PC-3 (cell line): ENCODE data around the gene PLAAT4. TPM values are rescaled to one million over a fixed set of nuclear protein-coding genes. Genes with fewer than 3 reads are reported as not detected.

ENCODE experiments used
- ATAC-seq: fragments of 200-7000 bp; cut with Tn5 transposase; 2 replicates; pipeline ENCODE4 v1.9.1; 2020; ENCODE audit warnings: mild to moderate bottlenecking, moderate library complexity
- BruUV-seq: library from RNA; stranded (reverse); fragments of 400-500 nt; replicated peaks from 2 replicates; lab custom pipeline; 2021; lab: Mats Ljungman, UMichigan
- CTCF ChIA-PET: fragments of 300-600 bp; sonication (Branson Sonifier 250); formaldehyde crosslinking; loops from one replicate; lab custom pipeline; 2022; ENCODE audit warnings: antibody characterized with exemption; lab: Charles Lee
- POLR2A ChIA-PET: fragments of 300-600 bp; sonication (Branson Sonifier 250); formaldehyde crosslinking; loops from one replicate; lab custom pipeline; 2022; ENCODE audit warnings: antibody characterized with exemption; ENCODE audit not compliant: unreplicated experiment; lab: Charles Lee
- DNase-seq: peaks from one replicate; pipeline ENCODE4 v3.0.0-alpha.2; 2015
- H2AFZ ChIP-seq: fragments of 300-600 bp; sonication (generic); 2 replicates; pipeline ENCODE4 v1.6.0; 2016; ENCODE audit warnings: antibody characterized with exemption, low read length
- H3F3A ChIP-seq: fragments of 300-600 bp; sonication (generic); one replicate; pipeline ENCODE4 v1.6.0; 2017; ENCODE audit warnings: antibody characterized with exemption, low read length, control low read depth, mild to moderate bottlenecking; ENCODE audit not compliant: unreplicated experiment
- H3K27ac ChIP-seq: fragments of 300-600 bp; sonication (generic); 2 replicates; pipeline ENCODE4 v1.5.1; 2016; ENCODE audit warnings: mild to moderate bottlenecking, low read length
- H3K27me3 ChIP-seq: fragments of 300-600 bp; sonication (generic); 2 replicates; pipeline ENCODE4 v1.6.1; 2016; ENCODE audit warnings: low read length, mixed read lengths
- H3K36me3 ChIP-seq: fragments of 300-600 bp; sonication (generic); 2 replicates; pipeline ENCODE4 v1.6.1; 2016; ENCODE audit warnings: low read depth, mixed run types, low read length, mixed read lengths
- H3K4me1 ChIP-seq: fragments of 300-600 bp; sonication (generic); 2 replicates; pipeline ENCODE4 v1.5.1; 2016; ENCODE audit warnings: low read length; ENCODE audit not compliant: insufficient read depth
- H3K4me2 ChIP-seq: fragments of 300-600 bp; sonication (generic); 2 replicates; pipeline ENCODE4 v1.6.0; 2016; ENCODE audit warnings: low read length
- H3K4me3 ChIP-seq: fragments of 300-600 bp; sonication (generic); 2 replicates; pipeline ENCODE4 v1.5.1; 2016; ENCODE audit warnings: mild to moderate bottlenecking, low read length, mixed read lengths
- H3K79me2 ChIP-seq: fragments of 300-600 bp; sonication (generic); 2 replicates; pipeline ENCODE4 v1.6.1; 2017; ENCODE audit warnings: low read length, mixed read lengths
- H3K9ac ChIP-seq: fragments of 300-600 bp; sonication (generic); 2 replicates; pipeline ENCODE4 v1.6.0; 2016; ENCODE audit warnings: mild to moderate bottlenecking, low read length
- H3K9me2 ChIP-seq: fragments of 300-600 bp; sonication (generic); replicated peaks from 2 replicates; pipeline ENCODE4 v1.6.1; 2016; ENCODE audit warnings: mixed run types, low read length, mixed read lengths
- H3K9me3 ChIP-seq: fragments of 300-600 bp; sonication (generic); 2 replicates; pipeline ENCODE4 v1.6.1; 2016; ENCODE audit warnings: low read length, mixed read lengths
- H4K20me1 ChIP-seq: fragments of 300-600 bp; sonication (generic); 2 replicates; pipeline ENCODE4 v1.6.1; 2016; ENCODE audit warnings: low read length, mixed read lengths
- CTCF ChIP-seq: fragments of 300-600 bp; sonication (generic); conservative IDR thresholded peaks from 2 replicates; pipeline ENCODE4 v1.5.1; 2017; ENCODE audit warnings: antibody characterized with exemption, low read depth, mild to moderate bottlenecking, low read length
- EZH2 ChIP-seq: fragments of 300-600 bp; sonication (generic); IDR thresholded peaks from one replicate; pipeline ENCODE4 v1.6.1; 2017; ENCODE audit warnings: antibody characterized with exemption, mild to moderate bottlenecking, low read length; ENCODE audit not compliant: unreplicated experiment
- EZH2phosphoT487 ChIP-seq: fragments of 300-600 bp; sonication (generic); IDR thresholded peaks from 2 replicates; pipeline ENCODE4 v1.6.1; 2018; ENCODE audit warnings: mild to moderate bottlenecking, antibody characterized with exemption, low read length, borderline replicate concordance
- intact Hi-C: fragments of 100-400 bp; cut with micrococcal nuclease; formaldehyde crosslinking; loops from 2 replicates; pipeline ENCODE4 v1.9.0; 2023
- total RNA-seq: library from RNA; depleted of rRNA; stranded (reverse); fragments of >200 nt; gene quantifications from 2 replicates; pipeline ENCODE4 v1.2.3, GENCODE V29; 2014

PLAAT4 gene
- total RNA-seq, 1 experiment from 2014 or later, result 5.4 TPM

GRCh38 chr11:63502252-63502820 lies 34.3 kb upstream of the PLAAT4 start:
- no peak for ATAC-seq
- peaks cover 10% of the 10 kb centered on the region for H3K9me3 ChIP-seq

GRCh38 chr11:63503492-63503891 lies 33.1 kb upstream of the PLAAT4 start:
- DNase-seq, result no peak
- POLR2A ChIA-PET, result no interaction called here
- H3K27me3 ChIP-seq, result no peaks in the 10 kb centered on the region
- no peaks in the 10 kb centered on the region for H3K79me2 ChIP-seq
- no peak overlapping the region for H3K4me2 ChIP-seq
- H3K9me2 ChIP-seq, result no peaks in the 10 kb centered on the region
- H3K36me3 ChIP-seq, result no peaks in the 10 kb centered on the region; the same call in 1 of the 2 replicates
- no peak overlapping the region for H2AFZ ChIP-seq
- no peak overlapping the region for H3K4me3 ChIP-seq
- H3K9me3 ChIP-seq, result peaks cover 10% of the 10 kb centered on the region
- TF ChIP-seq CTCF (no peak), EZH2 (no peak), EZH2phosphoT487 (no peak)
- BruUV-seq, result no TSS peak
- H3F3A ChIP-seq, result no peaks in the 10 kb centered on the region
- H4K20me1 ChIP-seq, result no peaks in the 10 kb centered on the region
- CTCF ChIA-PET, result no interaction called here
- no peak for ATAC-seq
- no peak overlapping the region for H3K27ac ChIP-seq
- no peaks in the 10 kb centered on the region for H3K4me1 ChIP-seq
- intact Hi-C loops, result no loop called here
- no peak overlapping the region for H3K9ac ChIP-seq

More at GRCh38 chr11:63502252-63502820, 34.3 kb upstream of the PLAAT4 start:
- Histone ChIP-seq H4K20me1 (no peaks in the 10 kb centered on the region), H3K9me2 (no peaks in the 10 kb centered on the region), H3K4me1 (no peaks in the 10 kb centered on the region), H2AFZ (no peak overlapping the region), H3K4me2 (no peak overlapping the region), H3K36me3 (no peaks in the 10 kb centered on the region; the same call in 1 of the 2 replicates), H3K27me3 (no peaks in the 10 kb centered on the region), H3K9ac (no peak overlapping the region), H3K4me3 (no peak overlapping the region), H3K27ac (no peak overlapping the region), H3K79me2 (no peaks in the 10 kb centered on the region), H3F3A (no peaks in the 10 kb centered on the region)
- intact Hi-C loops, result no loop called here
- no peak for DNase-seq
- CTCF ChIA-PET, result no interaction called here
- BruUV-seq, result no TSS peak
- no peak for TF ChIP-seq EZH2
- TF ChIP-seq EZH2phosphoT487, result no peak
- TF ChIP-seq CTCF, result no peak
- POLR2A ChIA-PET, result no interaction called here

DNA sequence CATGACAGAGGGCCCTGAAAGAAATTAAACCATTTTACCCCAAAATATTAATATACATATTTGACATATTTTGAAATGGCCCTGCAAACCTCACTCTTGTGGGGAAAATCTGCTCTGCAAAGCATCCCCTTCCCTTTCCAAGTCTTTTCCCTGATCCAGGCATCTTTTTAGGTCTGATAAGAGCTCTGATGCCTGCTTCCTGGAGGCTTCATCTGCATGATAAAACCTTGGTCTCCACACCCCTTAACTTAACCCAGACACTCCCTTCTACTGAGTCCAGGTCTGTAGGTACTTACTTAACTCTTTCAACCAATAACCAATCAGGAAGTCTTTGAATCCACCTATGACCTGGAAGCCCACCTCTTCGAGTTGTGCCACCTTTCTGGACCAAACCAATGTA lies 32.6 kb upstream of the PLAAT4 start:
- intact Hi-C loops, result no loop called here

More for the DNA sequence above, 32.6 kb upstream of the PLAAT4 start:
- Histone ChIP-seq H3K9ac (no peak overlapping the region), H3K4me1 (no peaks in the 10 kb centered on the region), H3K9me2 (no peaks in the 10 kb centered on the region), H3K36me3 (no peaks in the 10 kb centered on the region; the same call in 1 of the 2 replicates), H3F3A (no peaks in the 10 kb centered on the region), H2AFZ (no peak overlapping the region), H3K9me3 (peaks cover 10% of the 10 kb centered on the region), H3K27ac (no peak overlapping the region), H3K4me3 (no peak overlapping the region), H3K27me3 (no peaks in the 10 kb centered on the region), H3K4me2 (no peak overlapping the region), H4K20me1 (no peaks in the 10 kb centered on the region), H3K79me2 (no peaks in the 10 kb centered on the region)
- ChIA-PET CTCF (no interaction called here), POLR2A (no interaction called here)
- no TSS peak for BruUV-seq
- TF ChIP-seq EZH2, result no peak
- TF ChIP-seq EZH2phosphoT487, result no peak
- TF ChIP-seq CTCF, result no peak
- DNase-seq (no peak), ATAC-seq (no peak)
